A673 (cell line): Measurements from ENCODE around the gene TNFSF4. TPM values are rescaled to one million over a fixed set of nuclear protein-coding genes. Genes with fewer than 3 reads are reported as not detected.

Experiments used
- BruUV-seq: library from RNA; stranded (reverse); fragments of 400-500 nt; replicated peaks from 2 replicates; lab custom pipeline; 2021; lab: Mats Ljungman, UMichigan
- CTCF ChIA-PET: fragments of 300-600 bp; sonication (Branson Sonifier 250); formaldehyde crosslinking; loops from one replicate; lab custom pipeline; 2022; ENCODE audit warnings: antibody characterized with exemption; lab: Charles Lee
- POLR2A ChIA-PET: fragments of 300-600 bp; sonication (Branson Sonifier 250); formaldehyde crosslinking; loops from one replicate; lab custom pipeline; 2022; ENCODE audit warnings: antibody characterized with exemption; ENCODE audit not compliant: low non-redundant PET; lab: Charles Lee
- DNase-seq: peaks from one replicate; pipeline ENCODE4 v3.0.0-alpha.2; 2015; ENCODE audit warnings: low spot score
- H3K27ac ChIP-seq: fragments of 200-600 bp; sonication (generic); 2 replicates; pipeline ENCODE4 v1.5.1; 2016; ENCODE audit warnings: mixed run types, low read depth, mild to moderate bottlenecking, mixed read lengths, antibody characterized with exemption, low read length; ENCODE audit not compliant: poor library complexity, severe bottlenecking
- H3K27me3 ChIP-seq: fragments of 200-600 bp; sonication (generic); replicated peaks from 2 replicates; pipeline ENCODE4 v1.6.1; 2017; ENCODE audit warnings: mixed run types, low read depth, mild to moderate bottlenecking, mixed read lengths, antibody characterized with exemption, low read length; ENCODE audit not compliant: insufficient read depth, poor library complexity
- H3K36me3 ChIP-seq: fragments of 200-600 bp; sonication (generic); 2 replicates; pipeline ENCODE4 v1.6.1; 2016; ENCODE audit warnings: mixed run types, mild to moderate bottlenecking, mixed read lengths, antibody characterized with exemption, low read length; ENCODE audit not compliant: insufficient read depth, poor library complexity, severe bottlenecking
- H3K4me1 ChIP-seq: fragments of 200-600 bp; sonication (generic); 2 replicates; pipeline ENCODE4 v1.6.1; 2017; ENCODE audit warnings: mixed run types, mild to moderate bottlenecking, mixed read lengths, antibody characterized with exemption, low read length; ENCODE audit not compliant: insufficient read depth, poor library complexity, severe bottlenecking
- H3K4me3 ChIP-seq: fragments of 200-600 bp; sonication (generic); 2 replicates; pipeline ENCODE4 v1.5.1; 2016; ENCODE audit warnings: low read depth, mixed run types, mild to moderate bottlenecking, mixed read lengths, low read length; ENCODE audit not compliant: poor library complexity, severe bottlenecking
- H3K9me3 ChIP-seq: fragments of 200-600 bp; sonication (generic); 2 replicates; pipeline ENCODE4 v1.6.1; 2016; ENCODE audit warnings: mixed run types, low read depth, mild to moderate bottlenecking, mixed read lengths, antibody characterized with exemption, low read length; ENCODE audit not compliant: poor library complexity, severe bottlenecking
- EZH2 ChIP-seq: fragments of 200-600 bp; sonication (generic); IDR thresholded peaks from 2 replicates; pipeline ENCODE4 v1.6.1; 2017; ENCODE audit warnings: borderline replicate concordance, low read depth, mild to moderate bottlenecking, mixed read lengths, antibody characterized with exemption, low read length; ENCODE audit not compliant: poor library complexity, severe bottlenecking
- intact Hi-C: fragments of 100-400 bp; cut with micrococcal nuclease; formaldehyde crosslinking; loops from one replicate; pipeline ENCODE4 v1.10.0; 2022; ENCODE audit not compliant: unreplicated experiment
- total RNA-seq: library from RNA; stranded (reverse); gene quantifications from 2 replicates; pipeline ENCODE4 v1.2.3, GENCODE V29; 2021
- TF ChIP-seq, protein P1 (sequence below): fragments of 300-800, 200-600 bp; sonication (generic); conservative IDR thresholded peaks from 2 replicates; pipeline ENCODE4 v1.5.1; 2017; ENCODE audit warnings: low read depth, mild to moderate bottlenecking, antibody characterized with exemption, low read length, moderate library complexity, mixed read lengths

Gene TNFSF4
- total RNA-seq, 1 experiment from 2014 or later, result 0.21 TPM

DNA sequence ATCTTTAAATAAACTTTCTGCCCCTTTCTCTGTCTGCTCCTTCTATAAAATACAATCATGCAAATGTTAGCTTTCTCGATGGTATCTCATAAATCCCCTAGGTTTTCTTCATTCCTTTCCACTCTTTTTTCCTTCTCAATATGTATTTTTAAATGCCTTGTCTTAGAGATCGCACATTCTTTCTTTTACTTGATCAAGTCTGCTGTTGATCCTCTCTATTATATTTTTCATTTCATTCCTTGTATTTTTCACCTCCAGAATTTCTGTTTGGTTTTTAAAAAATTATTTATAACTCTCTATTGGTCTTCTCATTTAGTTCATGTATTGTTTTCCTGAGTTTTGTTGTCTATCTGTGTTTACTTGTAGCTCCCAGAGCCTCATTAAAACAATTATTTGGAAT lies 36.0 kb downstream of the TNFSF4 start:
- peaks cover 9% of the 10 kb centered on the region for H3K9me3 ChIP-seq
- H3K4me3 ChIP-seq, result no peak overlapping the region
- intact Hi-C loops, result no loop called here
- H3K36me3 ChIP-seq, result no peaks in the 10 kb centered on the region
- H3K27ac ChIP-seq, result no peak overlapping the region
- BruUV-seq, result no TSS peak
- no peak for TF ChIP-seq EZH2
- TF ChIP-seq, protein P1, sequence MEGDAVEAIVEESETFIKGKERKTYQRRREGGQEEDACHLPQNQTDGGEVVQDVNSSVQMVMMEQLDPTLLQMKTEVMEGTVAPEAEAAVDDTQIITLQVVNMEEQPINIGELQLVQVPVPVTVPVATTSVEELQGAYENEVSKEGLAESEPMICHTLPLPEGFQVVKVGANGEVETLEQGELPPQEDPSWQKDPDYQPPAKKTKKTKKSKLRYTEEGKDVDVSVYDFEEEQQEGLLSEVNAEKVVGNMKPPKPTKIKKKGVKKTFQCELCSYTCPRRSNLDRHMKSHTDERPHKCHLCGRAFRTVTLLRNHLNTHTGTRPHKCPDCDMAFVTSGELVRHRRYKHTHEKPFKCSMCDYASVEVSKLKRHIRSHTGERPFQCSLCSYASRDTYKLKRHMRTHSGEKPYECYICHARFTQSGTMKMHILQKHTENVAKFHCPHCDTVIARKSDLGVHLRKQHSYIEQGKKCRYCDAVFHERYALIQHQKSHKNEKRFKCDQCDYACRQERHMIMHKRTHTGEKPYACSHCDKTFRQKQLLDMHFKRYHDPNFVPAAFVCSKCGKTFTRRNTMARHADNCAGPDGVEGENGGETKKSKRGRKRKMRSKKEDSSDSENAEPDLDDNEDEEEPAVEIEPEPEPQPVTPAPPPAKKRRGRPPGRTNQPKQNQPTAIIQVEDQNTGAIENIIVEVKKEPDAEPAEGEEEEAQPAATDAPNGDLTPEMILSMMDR, result no peak
- H3K27me3 ChIP-seq, result no peaks in the 10 kb centered on the region
- CTCF ChIA-PET, result no interaction called here
- POLR2A ChIA-PET, result no interaction called here
- H3K4me1 ChIP-seq, result no peaks in the 10 kb centered on the region
- DNase-seq, result no peak

- TF ChIP-seq, protein P1, result no peak
- H3K9me3 ChIP-seq, result peaks cover 9% of the 10 kb centered on the region
- intact Hi-C loops, result no loop called here
- BruUV-seq, result no TSS peak
- DNase-seq, result no peak
- no peaks in the 10 kb centered on the region for H3K36me3 ChIP-seq
- H3K27ac ChIP-seq, result no peak overlapping the region
- CTCF ChIA-PET, result no interaction called here
- POLR2A ChIA-PET, result no interaction called here
- no peak overlapping the region for H3K4me3 ChIP-seq
- H3K27me3 ChIP-seq, result no peaks in the 10 kb centered on the region
- H3K4me1 ChIP-seq, result no peaks in the 10 kb centered on the region
Measured at GRCh38 chr1:173168941-173169340, 38.2 kb downstream of the TNFSF4 start.

- no peaks in the 10 kb centered on the region for H3K36me3 ChIP-seq
- no peak overlapping the region for H3K4me3 ChIP-seq
- no peaks in the 10 kb centered on the region for H3K9me3 ChIP-seq
- TF ChIP-seq EZH2, result no peak
- TF ChIP-seq, protein P1, result no peak
- no peak overlapping the region for H3K27ac ChIP-seq
- H3K4me1 ChIP-seq, result no peaks in the 10 kb centered on the region
- POLR2A ChIA-PET, result no interaction called here
- CTCF ChIA-PET, result no interaction called here
- BruUV-seq, result no TSS peak
- intact Hi-C loops, result no loop called here
- no peak for DNase-seq
- H3K27me3 ChIP-seq, result no peaks in the 10 kb centered on the region
Measured at GRCh38 chr1:173164686-173165085, 42.4 kb downstream of the TNFSF4 start.
